ENCODE measurements around the gene LGALS9.

The LGALS9 gene

GRCh38 chr17:27630607-27631410 lies at the start of gene LGALS9:
LGALS9 (plus strand) TSS chr17:27631188; CDS start chr17:27631266, 78 bp downstream.
- DNase-seq = peak; percentile 62

GRCh38 chr17:27582696-27583095 lies 48.3 kb upstream of the LGALS9 start:
- no peak for DNase-seq

DNA sequence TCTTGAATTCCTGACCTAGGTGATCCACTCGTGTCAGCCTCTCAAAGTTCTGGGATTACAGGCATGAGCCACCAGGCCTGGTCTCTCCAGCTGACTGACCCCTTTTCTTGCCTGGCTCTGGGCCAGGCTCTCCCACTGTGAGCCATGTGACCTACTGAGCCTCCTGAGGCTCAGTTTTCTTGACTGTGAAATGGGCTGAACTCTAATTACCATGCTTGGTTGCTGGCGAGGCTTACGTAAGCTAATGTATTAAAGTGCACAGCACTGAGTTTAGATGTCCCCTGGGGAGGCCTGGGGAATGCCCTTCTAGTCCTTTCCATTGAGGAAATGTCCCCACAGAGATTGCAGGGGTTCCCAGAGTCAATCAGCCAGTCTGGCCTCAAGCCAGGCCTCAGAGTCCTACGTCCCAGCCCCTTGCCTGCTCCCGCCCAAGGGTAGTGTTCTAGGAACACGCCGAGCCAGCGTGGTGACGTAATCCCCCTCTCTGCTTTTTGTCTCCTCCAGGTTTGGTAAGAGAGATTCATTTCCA lies 45.8 kb upstream of the LGALS9 start:
- no peak for DNase-seq

GRCh38 chr17:27585792-27586191 lies 45.2 kb upstream of the LGALS9 start:
- DNase-seq = no peak

GRCh38 chr17:27586203-27586721 lies 44.7 kb upstream of the LGALS9 start:
- no peak for DNase-seq

- DNase-seq = no peak
Observed at GRCh38 chr17:27588354-27588753, 42.6 kb upstream of the LGALS9 start.

DNA sequence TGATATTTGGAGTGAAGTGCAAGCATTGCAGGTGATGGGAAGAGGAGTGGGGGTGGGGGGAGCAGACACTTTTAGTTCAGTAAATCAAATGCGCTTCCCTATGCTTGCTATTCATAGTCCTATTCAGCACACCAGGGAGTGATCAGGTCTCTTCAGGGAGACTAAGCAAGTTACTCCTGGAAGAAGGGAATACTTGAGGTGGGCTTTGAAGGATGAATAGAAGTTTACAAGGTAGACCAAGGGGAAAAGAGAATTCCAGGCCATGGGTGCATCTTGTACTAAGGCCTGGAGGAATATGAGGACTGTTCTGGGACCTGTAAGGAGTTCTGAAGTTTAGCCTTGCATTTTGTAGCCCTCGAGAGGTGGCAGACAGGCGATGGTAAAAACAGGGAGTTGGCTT lies 40.1 kb upstream of the LGALS9 start:
- DNase-seq = no peak

DNA sequence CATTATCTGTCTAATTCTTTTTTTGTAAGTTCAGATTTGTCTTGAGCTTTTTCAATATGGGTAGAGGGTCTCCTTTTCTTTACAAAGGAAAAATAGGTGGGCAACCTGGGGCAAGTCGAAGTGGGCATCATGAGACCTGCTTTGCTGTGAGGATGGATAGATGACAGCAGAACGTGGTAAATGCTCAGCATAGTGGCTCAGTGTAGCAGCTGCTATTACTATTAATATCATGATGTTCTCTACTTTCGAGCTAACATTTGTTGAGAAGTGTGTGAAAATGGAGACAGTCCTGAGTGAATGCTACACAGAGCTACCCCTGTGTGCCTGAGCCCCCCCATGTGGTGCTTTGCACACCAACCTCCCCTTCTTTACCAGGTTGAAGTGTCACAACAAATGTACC lies 39.0 kb upstream of the LGALS9 start:
- no peak for DNase-seq

GRCh38 chr17:27593232-27593856 lies 37.6 kb upstream of the LGALS9 start:
- DNase-seq = no peak

DNA sequence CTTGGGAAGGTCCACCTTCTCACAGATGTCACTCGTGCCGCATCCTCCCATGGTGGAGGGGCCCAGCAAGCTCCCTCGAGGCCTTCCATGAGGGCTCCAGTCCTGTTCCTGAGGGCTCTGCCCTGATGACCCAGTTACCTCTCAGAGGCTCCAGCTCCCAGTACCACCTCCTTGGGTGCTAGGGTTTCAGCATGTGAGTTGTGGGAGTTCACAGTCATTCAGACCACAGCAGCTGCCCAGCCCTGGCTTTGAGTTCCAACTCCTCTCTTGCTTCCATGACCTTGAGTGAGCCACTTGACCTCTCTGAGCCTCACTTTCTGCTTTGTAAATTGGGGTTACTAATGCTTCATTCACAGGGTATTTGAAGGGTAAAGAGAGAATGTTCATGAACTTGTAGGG lies 37.1 kb upstream of the LGALS9 start:
- no peak for DNase-seq

- no peak for DNase-seq
Observed at GRCh38 chr17:27595208-27595607, 35.8 kb upstream of the LGALS9 start.

- DNase-seq = no peak
Observed at GRCh38 chr17:27596096-27596495, 34.9 kb upstream of the LGALS9 start.

DNA sequence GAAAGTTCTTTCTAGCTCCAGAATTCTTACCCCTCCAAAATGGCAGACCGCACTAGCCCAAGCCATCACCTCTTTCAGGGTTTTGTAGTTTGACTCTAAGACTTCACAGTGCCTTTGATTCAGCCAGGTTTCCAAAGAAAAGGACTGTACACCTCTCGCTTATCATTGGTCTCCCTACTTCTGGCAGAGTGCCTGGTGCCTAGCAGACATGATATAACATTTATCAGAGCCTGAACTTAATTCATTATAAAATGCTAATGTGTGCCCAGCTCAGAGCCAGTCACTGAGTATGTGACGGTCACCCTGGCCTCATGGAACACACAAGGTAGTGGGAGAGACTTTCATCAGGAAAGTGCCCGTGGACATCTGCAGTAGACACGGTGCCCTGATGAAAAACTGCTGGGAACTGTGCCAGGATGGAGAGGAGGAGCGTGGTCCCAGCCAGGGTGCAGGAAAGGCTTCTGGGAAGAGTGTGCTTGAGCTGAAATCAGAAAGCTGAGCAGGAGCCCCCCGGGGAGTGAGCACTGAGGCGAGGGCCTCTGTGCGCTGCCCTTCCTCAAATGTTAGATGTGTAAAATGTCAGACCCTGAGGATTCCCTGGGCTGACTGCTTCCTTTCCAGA lies 34.3 kb upstream of the LGALS9 start:
- no peak for DNase-seq

DNA sequence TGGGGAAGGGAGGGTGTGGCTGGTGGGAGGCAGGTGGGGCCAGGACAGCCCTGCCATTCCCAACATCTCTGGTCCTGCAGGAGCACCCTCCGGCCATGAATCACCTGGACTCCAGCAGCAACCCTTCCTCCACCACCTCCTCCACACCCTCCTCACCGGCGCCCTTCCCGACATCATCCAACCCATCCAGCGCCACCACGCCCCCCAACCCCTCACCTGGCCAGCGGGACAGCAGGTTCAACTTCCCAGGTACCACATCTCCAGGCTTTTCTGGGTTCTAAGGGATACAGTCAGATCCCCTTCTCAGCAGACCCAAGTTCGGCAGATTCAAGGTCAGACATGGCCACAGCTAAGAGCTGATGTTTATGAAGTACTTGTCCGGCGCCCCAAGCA lies 33.8 kb upstream of the LGALS9 start:
- DNase-seq = no peak

DNA sequence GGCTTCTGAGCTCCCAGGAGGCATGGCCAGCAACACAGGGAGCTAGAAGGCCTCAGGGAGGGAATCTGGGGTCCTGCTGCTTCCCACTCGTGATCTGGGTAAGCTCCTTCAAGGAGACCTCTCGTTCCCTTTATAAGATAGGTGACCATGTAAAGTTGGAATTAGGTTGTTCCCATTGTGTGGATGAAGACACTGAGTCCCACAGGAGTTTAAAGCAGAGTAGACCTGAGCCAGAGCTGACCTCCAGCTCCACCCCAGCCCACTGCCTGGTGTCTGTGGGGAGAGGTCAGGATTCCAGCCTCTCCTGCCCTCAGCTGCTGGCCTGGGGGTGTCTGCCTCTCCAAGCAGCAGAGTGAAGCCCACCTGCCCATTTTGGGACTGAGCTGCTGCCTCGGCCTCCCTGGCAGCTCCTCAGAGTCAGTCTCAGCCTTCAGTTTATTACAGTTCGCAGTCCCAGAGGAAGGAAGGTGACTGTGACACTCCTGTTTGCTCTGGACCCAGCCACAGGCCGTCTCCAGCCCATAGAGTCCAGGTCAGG lies 33.1 kb upstream of the LGALS9 start:
- no peak for DNase-seq

- DNase-seq = no peak
Observed at GRCh38 chr17:27598337-27599050, 32.5 kb upstream of the LGALS9 start.

DNA sequence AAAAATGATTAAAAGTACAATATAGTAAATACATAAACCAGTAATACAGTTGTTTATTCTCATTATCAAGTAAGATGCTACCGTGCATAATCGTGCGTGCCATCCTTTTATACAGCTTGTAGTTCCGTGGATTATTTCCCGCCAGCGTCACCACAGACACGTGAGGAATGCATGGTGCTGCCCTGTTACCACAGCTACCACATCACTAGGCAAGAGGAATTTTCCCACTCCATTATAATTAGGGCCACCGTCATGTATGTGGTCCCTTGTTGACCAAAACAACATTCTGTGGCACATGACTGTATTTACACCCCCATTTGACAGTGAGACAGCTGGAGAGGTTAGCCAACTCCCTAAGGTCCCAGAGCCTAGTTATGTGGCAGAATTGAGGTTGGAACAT lies 30.5 kb upstream of the LGALS9 start:
- DNase-seq = no peak

DNA sequence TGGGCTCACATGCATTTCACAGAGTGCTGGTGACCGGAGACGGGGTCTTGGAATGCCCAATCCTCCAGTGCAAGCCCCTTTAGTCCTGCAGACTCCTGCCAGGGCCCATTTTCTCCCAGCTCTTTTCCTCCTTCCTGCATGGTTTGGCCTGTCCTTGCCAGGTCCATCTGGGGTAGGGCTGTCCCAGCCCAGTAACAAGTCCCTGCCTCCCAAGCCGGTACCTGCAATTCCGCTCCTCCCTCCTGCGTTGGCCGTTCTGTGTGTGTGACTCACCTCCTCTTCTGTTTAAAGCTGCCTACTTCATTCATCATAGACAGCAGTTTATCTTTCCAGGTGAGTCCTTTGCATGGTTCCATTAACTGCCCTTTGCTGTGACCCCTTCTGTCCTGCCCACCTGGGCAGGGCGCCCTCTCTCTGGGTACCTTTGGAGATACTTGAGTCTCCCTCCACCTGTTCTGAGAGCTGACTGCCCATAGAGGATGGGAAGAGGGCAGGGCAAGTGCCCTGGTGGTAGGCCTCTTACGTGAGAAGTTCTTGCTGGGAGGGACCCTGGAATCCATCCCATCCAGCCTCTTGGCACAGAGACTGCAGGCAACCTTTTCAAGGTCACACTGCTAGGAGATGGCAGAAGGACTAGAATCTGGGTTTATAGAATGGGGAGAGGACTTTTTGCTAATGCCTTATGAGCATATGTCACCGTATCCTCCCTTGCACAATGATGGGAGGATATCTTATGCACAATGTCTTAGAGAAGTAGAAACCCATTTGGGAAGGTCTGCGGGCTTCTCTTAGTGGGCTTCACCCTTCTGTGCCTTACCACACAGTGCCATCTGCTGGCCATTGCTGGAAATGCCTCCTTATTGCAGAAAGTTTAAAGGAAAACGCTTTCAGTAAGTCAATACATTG lies 29.7 kb upstream of the LGALS9 start:
- peak; percentile 83 for DNase-seq

DNA sequence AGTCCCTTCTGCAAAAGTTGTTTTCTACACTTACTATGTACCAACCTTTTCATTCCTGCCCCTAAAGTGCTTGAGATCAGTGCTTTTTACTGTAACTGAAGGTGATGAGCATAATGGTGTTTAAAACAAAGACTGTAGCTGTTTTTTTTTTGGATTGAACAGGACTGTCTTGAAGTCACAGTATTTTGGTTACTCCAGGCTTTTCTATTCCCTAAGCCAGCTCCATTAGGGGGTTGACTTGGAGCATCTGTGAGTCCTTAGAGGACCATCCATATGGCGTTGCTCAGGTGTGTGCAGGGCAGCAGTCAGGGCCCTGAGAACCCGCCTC lies 29.0 kb upstream of the LGALS9 start:
- no peak for DNase-seq

- DNase-seq = peak; percentile 77
Observed at GRCh38 chr17:27602721-27603420, 28.1 kb upstream of the LGALS9 start.

- no peak for DNase-seq
Observed at GRCh38 chr17:27603421-27603770, 27.6 kb upstream of the LGALS9 start.
